AG20443 (cell line): Measurements from ENCODE around the gene ZNF773.
"Not testable (repeated sequence)": the region's sequence is repeated elsewhere in the genome, so short reads cannot be mapped to it uniquely, and the experiment has no call there.

ENCODE experiments used
- DNase-seq: peaks from one replicate; pipeline ENCODE4 v3.0.0; 2012; ENCODE audit warnings: low spot score, mixed read lengths

Gene ZNF773

GRCh38 chr19:57499680-57500395, at the start of gene ZNF773:
Gene ZNF773 (plus strand): TSS chr19:57499938. CDS start chr19:57500081, 143 bp downstream.
- peak; percentile 96 for DNase-seq

- no peak for DNase-seq
These were observed 47.4 kb upstream of the ZNF773 start for GRCh38 chr19:57452307-57452706.

DNA sequence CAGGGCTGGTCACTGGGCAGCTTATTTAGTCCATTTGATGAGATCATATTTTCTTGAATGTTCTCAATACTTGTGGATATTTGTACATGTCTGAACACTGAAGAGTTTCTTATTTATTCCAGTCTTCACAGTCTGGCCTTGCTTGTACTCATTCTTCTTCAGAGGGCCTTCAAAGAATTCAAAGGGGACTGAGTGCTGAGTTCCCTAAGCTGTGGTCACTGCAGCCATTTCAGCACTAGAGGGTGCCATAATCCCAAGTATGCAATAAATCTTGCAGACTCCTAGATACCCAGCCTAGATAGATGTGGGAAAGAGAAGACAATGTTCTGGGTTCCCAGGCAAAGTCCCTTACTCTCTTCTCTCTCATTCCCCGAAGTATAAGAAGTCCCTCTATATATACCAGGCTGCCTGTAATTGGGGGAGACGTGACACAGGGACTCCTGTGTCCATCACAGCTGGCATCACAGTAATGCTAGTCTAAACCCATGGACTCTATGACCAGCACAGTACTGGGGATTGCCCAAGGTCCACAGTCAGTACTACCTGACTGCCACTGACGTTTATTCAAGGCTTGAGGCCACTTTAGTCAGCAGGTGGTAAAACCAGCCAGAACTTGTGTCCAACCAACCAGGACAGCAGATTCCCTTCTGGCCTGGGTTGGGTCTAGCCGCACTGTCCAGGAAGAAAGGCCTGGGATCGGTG, 33.9 kb upstream of the ZNF773 start:
- DNase-seq: no peak

DNA sequence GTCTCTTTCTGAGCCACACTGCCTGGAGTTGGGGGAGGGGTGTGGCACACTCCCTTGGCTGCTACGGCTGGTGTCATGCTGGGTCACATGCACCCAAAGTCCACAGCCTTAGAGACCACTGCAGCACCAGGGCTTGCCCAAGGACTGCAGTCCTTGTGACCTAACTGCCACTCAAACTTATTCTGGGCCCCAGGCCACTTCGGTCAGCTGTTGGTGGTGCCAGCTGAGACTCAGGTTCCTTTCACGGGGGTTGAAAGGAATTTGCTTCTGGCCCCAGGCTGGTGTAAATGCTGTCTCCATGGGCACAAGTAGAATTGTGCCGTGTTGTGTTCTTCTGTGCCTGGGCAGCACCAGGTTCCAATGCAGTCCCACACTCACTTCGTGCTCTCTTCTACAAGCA, 33.2 kb upstream of the ZNF773 start:
- DNase-seq: no peak

- DNase-seq: no peak
These were observed 26.1 kb upstream of the ZNF773 start for GRCh38 chr19:57473646-57474045.

DNA sequence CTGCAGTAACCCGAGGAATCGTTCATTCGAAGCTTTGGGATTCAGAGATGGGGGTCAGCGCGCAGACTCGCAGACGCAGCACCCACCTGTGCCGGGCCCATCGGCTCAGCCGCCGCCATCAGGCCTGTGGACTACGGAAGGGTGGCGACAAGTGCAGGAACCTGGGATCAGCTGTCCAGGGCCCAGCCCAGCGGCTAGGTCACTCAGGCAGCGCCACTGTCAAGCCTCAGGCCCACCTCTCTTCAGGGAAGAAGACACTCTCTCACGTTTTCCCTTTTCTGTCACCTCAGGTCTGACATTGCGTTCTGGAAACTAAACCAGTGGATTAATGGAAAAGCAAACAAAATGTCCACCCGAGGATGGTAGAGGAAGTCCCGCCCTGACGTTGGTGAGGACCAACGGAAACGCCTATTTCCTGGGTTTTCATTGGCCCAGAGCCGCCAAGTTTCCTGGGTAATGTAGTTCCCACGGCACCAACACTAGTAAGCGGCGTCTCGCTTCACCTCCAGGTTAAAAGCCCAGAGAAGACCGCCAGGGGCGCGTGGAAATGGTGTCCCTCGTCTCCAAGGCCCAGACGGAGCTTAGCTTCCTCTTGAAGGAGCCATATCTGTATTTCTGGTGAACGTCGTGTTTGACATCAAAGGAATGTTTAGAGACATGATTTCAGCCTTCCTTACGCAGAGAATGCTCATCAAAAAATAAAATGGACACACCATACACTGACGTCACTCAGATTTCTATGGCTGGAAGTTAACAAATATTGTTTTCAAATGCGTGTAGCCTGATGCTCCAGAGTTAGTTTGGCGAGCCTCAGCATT, 22.3 kb upstream of the ZNF773 start, which contains the start of gene ZNF772:
Gene ZNF772 (minus strand): TSS at position 376 of the 818 bp plus-strand sequence. CDS start 257 bp downstream, at position 119.
- peak; percentile 96 for DNase-seq

GRCh38 chr19:57487477-57488298, 12.1 kb upstream of the ZNF773 start, which contains the start of gene ZNF419:
Gene ZNF419 (plus strand): TSS chr19:57487750. CDS start chr19:57487951, 201 bp downstream.
- DNase-seq: peak; percentile 94

DNA sequence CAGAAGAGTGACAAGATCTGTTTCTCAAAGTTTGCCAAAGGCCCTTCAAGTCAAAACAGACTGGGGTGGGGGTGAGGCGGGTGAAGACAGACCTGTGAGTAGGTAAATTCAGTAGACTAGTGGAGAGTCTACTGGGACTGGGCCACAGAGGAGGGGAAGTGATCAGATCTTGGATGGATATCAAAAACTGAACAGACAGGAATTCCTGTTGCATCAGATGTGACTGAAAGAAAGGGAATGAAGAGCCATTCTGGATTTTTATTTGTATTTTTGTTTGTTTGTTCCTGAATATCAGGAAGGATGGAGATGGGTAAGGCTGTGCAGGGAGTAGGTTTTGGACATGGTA, 11.5 kb upstream of the ZNF773 start:
- not testable (repeated sequence) for DNase-seq

DNA sequence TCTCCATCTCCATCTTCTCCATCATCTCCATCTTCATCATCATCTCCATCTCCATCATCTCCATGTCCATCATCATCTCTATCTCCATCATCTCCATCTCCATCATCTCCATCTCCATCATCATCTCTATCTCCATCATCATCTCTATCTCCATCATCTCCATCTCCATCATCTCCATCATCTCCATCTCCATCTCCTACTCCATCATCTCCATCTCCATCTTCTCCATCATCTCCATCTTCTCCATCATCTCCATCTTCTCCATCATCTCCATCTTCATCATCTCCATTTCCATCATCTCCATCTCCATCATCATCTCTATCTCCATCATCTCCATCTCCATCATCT, 432 bp upstream of the ZNF773 start:
- not testable (repeated sequence) for DNase-seq

- peak; percentile 18 for DNase-seq
These were observed 662 bp downstream of the ZNF773 start for GRCh38 chr19:57500400-57500799.

DNA sequence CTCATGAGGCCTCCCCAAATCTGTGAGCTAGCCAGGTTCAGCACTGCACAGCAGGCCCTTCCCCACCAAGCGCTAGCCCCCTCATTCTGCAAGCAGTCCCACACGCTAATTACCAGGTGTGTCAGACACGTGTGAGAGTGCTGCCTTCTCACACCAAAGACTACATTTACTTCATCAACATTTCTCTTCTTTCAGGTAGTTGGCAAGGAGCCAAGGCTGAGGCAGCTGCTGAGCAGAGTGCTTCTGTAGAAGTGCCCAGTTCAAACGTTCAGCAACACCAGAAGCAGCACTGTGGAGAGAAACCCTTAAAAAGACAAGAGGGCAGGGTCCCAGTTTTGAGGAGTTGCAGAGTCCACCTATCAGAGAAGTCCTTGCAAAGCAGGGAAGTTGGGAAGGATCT, 6.4 kb downstream of the ZNF773 start:
- no peak for DNase-seq

- no peak for DNase-seq
These were observed 11.7 kb downstream of the ZNF773 start for GRCh38 chr19:57511484-57511883.

GRCh38 chr19:57512845-57513244, 13.1 kb downstream of the ZNF773 start:
- no peak for DNase-seq

DNA sequence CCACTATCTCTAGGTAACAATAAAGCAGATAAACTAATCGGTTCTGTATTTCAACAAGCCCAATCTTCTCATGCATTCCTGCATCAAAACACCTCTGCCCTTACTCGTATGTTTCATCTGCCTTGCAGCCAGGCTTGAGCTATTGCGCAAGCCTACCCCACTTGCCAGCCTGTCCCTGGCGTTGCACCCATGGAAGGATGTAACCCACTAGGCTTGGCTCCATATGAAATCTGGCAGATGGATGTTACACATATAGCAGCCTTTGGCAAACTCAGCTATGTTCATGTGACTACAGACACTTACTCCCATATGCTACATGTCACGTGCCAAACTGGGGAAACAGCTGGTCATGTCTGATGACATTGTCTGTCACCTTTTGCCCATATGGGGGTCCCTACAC, 15.5 kb downstream of the ZNF773 start:
- DNase-seq: no peak

DNA sequence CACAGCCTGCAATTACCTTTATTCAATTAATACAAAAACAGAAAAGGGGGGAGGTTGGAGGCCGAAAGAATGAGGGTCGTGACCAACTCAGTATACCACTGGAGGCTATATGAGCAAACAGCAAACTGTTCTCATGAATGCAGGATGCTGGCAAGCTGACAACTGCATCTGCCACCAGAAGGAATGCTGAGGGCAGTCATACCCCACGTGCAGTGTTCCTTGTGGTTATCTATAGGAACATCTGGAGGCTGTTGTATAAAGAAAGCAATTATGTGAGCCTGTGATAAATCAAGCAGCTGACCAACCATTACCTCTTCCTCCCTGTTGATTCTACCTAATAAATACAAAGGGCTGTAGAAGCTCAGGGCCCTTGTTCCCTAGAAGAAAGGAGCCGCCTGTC, 18.3 kb downstream of the ZNF773 start:
- DNase-seq: not testable (repeated sequence)

GRCh38 chr19:57527136-57527881, 27.6 kb downstream of the ZNF773 start, which contains the start of gene ZNF549:
Gene ZNF549 (plus strand): TSS chr19:57527356. CDS start chr19:57527574, 218 bp downstream.
- DNase-seq: peak; percentile 98

- no peak for DNase-seq
These were observed 38.3 kb downstream of the ZNF773 start for GRCh38 chr19:57537953-57538547.

DNA sequence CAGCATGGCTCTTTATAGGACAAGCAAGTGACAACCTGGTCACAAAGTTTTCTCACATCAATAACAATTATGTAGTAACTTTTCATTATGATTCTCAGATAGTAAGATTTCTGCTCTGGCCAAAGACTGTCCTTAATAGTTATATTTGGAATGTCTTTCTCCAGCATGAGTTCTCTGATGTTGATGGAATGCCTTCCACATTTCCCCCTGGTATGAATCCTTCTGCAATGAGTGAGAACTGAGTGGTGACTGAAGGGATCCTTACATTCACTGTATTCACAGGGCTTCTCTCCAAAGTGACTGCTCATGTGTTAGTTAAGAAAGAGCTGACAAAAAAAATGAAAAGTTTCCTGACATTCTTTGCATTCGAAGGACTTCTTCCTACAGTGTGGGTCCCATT, 46.8 kb downstream of the ZNF773 start:
- DNase-seq: no peak

DNA sequence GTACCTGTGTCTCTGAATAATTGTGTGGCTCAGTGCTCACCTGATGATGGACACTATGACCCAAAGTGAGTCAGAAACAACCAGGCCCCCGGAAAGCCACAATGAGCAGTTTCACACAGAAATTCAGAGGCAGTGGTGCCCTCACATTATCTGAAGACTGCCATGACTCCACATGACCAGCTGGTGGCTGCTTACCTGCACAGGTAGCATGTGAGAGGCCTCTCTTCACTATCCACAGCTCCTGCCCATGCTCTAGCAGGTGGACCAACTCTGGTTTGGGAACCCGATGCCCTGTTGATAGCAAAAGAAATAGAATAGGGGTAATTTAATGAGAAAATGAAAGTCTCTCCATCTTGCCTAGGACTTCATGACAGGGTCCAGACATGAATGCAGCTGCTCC, 52.7 kb downstream of the ZNF773 start:
- DNase-seq: no peak

GRCh38 chr19:57557659-57558058, 57.9 kb downstream of the ZNF773 start:
- DNase-seq: no peak
